GM19240 (cell line): ENCODE data around the gene MFN2.
A peak's percentile ranks its signal among the peaks of the same experiment; 100 is the strongest.
"Not testable (repeated sequence)": the region's sequence is repeated elsewhere in the genome, so short reads cannot be mapped to it uniquely, and the experiment has no call there.

ENCODE experiments used
- DNase-seq: peaks from one replicate; pipeline ENCODE4 v3.0.0; 2011; ENCODE audit warnings: low spot score; ENCODE audit not compliant: insufficient read length

Gene MFN2

GRCh38 chr1:11979851-11980675, at the start of gene MFN2:
Gene MFN2, plus strand, starts transcription at chr1:11980444. Its CDS starts 8,725 bp downstream, at chr1:11989169.
- DNase-seq, result peak; percentile 93

GRCh38 chr1:11930571-11931445, 49.4 kb upstream of the MFN2 start:
- no peak for DNase-seq

- no peak for DNase-seq
These were observed 48.4 kb upstream of the MFN2 start for GRCh38 chr1:11931845-11932244.

- DNase-seq, result peak; percentile 85
These were observed 45.8 kb upstream of the MFN2 start, which contains the start of gene PLOD1 for GRCh38 chr1:11934302-11935056. Gene PLOD1, plus strand, starts transcription at chr1:11934717. Its CDS starts 63 bp downstream, at chr1:11934780.

GRCh38 chr1:11935057-11935412, 45.2 kb upstream of the MFN2 start:
- no peak for DNase-seq

- not testable (repeated sequence) for DNase-seq
These were observed 44.5 kb upstream of the MFN2 start for GRCh38 chr1:11935733-11936132.

- no peak for DNase-seq
These were observed 41.3 kb upstream of the MFN2 start for GRCh38 chr1:11938722-11939526.

- DNase-seq, result not testable (repeated sequence)
These were observed 40.5 kb upstream of the MFN2 start for GRCh38 chr1:11939794-11940193.

- no peak for DNase-seq
These were observed 39.9 kb upstream of the MFN2 start for GRCh38 chr1:11940260-11940921.

GRCh38 chr1:11942280-11942679, 38.0 kb upstream of the MFN2 start:
- no peak for DNase-seq

- DNase-seq, result no peak
These were observed 36.6 kb upstream of the MFN2 start for GRCh38 chr1:11943619-11944018.

- no peak for DNase-seq
These were observed 35.8 kb upstream of the MFN2 start for GRCh38 chr1:11944358-11944931.

- no peak for DNase-seq
These were observed 33.6 kb upstream of the MFN2 start for GRCh38 chr1:11946647-11947046.

GRCh38 chr1:11948822-11949458, 31.3 kb upstream of the MFN2 start:
- DNase-seq, result no peak

- DNase-seq, result no peak
These were observed 28.3 kb upstream of the MFN2 start for GRCh38 chr1:11951901-11952300.

GRCh38 chr1:11952455-11953109, 27.7 kb upstream of the MFN2 start:
- no peak for DNase-seq

GRCh38 chr1:11955221-11955620, 25.0 kb upstream of the MFN2 start:
- no peak for DNase-seq

- no peak for DNase-seq
These were observed 22.8 kb upstream of the MFN2 start for GRCh38 chr1:11957398-11957797.

GRCh38 chr1:11957897-11958296, 22.3 kb upstream of the MFN2 start:
- DNase-seq, result no peak
